HG03521 (cell line): ENCODE results near the gene SRPX.

ENCODE experiments used
- ATAC-seq: cut with Tn5 transposase; IDR thresholded peaks from one replicate; pipeline ENCODE4 v1.9.1; 2021; ENCODE audit warnings: mild to moderate bottlenecking, moderate library complexity; ENCODE audit not compliant: unreplicated experiment

SRPX gene

DNA sequence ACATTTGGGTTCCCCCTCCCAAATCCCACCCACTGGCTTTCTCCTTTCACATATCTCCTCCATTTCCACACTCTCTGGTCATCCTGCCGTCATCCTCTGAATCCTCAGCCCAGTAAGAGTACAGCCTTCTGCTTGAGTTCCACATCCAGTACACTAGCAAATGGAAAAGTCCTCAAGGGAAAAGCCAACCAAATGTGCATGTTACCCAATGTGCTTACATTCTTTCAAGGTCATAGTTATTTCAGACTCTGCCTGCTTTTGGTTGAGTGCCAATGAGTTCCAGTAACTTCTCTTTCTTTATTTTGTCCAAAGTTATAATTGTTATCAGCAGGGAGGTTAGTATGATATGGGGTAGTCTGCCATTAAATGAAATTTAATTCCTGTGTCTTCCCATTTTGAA, 78.1 kb downstream of the SRPX start:
- ATAC-seq = no peak

DNA sequence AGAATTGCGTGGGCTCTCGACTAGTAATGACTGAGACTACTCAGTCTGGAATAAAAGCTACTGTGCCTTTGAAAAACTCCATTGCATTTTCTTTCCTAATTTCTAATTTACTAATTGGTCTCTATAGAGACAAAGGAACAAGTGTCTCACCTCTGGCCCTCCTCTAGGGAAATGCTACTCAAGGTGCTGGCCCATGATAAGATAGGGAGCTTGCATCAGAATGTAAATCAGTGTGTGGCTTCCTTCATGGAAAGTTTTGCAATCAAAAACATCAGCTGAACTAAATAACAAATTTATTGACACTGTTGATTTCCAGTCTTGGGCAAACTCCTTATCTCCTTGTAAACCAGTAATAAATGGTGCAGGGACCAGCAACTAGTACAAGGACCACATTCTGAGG, 81.8 kb downstream of the SRPX start:
- no peak for ATAC-seq

DNA sequence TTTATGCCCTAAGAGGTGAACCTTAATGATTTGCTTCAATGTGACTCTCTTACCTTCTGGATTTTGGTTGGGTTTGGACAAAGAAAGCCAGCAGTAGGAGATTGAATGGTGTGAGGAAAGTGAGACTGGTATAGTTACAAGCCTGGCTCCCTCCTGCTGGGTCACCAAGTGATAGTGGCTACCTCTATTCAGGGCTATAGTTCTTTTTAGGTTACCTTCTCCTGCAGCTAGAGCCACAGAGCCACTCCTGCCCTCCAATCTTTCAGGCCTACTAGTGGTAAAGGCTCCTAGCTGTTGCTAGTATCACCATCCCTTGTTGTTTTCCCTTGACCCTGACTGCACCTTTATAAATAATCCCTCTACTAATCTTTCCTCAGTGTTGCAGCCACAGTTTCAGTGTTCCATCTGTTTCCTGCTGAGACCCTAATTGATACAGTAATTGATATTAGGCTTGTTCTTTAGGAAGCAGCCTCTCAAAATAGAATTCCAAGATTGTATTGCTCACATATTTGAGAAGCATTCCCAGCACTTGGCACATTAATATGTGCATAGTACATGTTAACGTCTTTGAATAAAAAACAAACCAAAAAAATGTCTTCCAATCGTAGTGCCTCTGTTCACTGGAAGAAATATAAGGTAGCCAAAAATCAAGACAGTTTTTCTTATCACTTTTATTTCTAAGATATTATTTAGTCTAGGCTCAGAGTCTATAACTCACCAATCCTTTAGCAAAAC, 82.3 kb downstream of the SRPX start:
- ATAC-seq = no peak

DNA sequence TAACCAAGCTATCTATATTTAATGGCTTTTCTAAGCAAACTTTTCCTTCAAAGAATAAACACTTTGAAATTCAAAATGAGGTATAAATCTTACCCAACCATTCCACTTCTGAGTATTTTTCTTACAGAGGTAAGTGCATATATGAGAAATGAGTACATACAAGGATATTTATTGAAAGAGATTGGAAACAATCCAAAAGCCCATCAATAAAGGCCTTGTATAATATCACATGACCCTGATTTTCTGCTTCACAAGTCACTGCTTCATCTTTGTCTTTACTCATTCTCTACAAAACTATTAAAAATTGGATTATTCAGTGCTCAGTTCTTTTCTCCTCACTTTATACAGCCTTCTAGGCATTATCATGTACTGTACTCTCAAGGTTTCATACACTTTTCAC, 91.3 kb downstream of the SRPX start:
- ATAC-seq = no peak

DNA sequence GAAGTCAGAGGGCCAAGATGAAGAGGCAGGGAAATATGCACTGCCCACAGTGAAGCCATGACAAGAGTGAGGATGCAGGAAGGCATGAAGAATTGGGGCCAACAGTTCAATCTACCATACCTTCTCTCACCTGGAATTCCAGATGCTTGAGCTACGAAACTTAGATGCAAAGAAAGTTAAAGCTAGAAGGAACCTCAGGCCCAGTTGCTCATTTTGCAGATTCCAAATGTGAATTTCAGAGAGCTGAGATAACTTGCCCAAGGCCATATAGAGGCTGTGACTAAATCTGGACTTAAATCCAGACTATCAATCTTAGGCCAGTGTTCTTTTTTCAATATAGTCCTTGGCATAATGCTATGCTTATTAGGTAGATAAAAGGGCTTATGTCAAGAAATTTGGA, 92.7 kb downstream of the SRPX start:
- ATAC-seq = no peak

DNA sequence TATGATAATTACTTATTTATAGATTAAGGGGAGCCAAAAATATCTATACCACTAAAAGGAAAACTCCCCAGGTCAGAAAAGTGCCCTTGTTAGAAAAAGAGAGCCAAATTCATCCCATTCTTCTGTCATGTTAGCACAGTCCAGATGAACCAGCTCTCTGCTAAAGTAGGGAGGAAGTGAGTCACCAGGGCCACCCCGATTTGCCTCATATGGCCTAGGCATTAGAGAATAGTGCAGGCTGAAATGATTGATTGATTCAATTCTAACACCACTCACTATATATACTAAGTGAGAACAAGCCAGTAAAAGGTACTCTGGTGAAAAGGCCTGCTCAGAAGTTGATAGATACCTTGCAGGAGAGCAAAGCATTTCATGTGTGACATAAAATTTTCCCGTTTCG, 94.5 kb downstream of the SRPX start:
- ATAC-seq = no peak

DNA sequence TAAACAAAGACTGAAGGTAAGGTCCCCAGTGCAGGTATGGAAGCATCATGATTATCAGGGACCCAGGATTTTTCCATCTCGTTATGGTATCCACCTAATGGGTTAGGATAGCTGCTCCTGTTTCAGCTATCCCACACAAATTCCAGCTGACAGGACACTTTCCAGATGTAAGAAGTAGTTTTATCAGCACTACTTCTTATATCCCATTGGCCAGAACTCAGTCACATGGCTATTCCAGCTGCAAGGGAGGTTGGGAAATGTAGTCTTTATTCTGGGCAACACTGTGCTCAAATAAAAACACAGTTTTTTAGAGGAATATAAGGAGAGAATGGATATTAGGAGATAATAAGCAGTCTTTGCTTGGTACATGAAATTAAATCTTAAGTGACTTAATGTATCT, 96.7 kb downstream of the SRPX start:
- no peak for ATAC-seq

DNA sequence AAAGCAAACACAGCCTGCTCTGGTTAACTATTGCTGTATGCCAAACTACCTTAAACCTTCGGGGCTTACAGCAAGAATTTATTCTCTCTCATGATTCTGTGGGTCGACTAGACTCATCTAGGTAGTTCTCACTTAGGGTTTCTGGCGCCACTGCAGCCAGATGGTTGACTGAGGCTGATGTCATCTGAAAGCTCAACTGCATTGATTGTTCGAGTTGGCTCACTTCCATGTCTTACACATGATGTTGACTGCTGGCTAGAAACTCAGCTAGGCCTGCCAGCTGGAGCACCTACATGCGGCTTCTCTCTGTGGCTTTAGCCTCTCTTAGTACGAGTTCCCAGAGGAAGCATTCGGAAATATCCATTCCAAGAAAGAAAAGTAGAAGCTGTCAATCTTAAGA, 103.2 kb downstream of the SRPX start:
- no peak for ATAC-seq

DNA sequence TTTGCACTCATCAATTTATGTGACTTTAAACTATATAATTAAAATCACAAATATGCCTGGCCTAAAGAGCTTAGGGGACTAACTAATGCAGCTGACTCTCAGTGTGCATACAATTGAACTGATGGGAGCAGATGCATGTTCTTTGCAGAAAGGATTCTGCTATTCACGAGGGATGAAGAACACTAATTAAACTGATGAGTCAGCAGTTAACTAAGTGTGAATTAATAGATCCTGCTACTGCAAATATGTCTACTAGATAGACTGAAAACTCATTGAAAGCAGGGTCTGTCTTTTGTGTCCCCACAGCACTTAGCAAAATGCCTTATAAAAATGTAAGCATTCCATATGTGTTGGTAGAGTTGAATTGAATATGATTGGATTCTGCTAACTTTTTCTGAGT, 104.0 kb downstream of the SRPX start:
- no peak for ATAC-seq

DNA sequence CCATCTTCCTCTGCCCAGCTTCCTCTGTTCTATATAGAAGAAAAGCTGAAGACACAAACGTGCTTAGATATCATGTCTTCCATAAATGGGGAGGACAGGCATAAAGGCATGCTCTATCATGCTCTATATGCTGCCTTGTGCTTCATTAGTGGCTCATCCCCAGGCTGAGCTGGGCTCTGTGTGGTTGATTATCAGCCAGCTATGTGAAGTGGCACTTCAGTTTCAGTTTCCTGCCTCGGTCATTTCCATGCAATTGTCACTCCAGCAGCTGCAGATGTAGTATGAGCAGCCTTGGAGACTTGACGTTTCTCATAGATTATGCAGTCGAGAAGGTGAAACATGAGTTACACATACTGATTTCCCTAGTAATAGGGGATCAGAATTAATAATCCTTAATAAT, 108.1 kb downstream of the SRPX start:
- ATAC-seq = no peak

DNA sequence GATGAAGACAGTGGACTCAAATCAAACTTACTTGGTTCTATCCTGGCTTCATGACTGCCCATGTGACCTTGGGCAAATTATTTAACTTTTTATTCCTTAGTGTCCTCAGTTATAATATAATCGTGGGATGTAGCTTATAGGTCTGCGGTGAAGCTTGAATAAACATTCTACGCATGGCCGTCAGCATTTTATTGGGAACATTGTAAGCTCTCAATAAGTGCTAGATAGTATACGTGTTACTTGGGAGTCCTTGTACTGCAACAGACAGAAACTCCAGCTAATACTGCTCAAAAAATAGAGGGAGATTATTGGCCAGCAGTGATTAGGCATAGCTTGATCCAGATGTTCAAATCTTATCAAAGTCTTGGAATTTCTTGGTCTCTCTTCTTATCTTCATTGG, 109.5 kb downstream of the SRPX start:
- no peak for ATAC-seq

DNA sequence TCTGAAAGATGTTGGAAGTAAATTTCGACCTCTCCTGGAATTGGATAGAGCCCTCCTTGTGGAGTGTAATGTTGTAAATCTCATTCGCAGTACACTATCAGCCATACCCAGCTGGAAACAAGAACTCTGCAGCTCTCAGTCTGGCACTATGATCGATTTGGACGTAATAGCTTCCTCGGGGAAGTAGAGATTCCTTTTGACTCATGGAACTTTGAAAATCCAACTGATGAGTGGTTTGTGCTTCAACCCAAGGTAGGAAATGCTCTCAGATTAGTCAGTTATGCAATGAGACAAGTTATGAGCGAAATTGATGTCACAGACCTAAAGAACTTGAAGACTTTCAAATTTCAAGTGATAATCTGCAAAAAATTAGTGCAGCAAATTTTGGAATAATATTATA, 110.4 kb downstream of the SRPX start:
- no peak for ATAC-seq

DNA sequence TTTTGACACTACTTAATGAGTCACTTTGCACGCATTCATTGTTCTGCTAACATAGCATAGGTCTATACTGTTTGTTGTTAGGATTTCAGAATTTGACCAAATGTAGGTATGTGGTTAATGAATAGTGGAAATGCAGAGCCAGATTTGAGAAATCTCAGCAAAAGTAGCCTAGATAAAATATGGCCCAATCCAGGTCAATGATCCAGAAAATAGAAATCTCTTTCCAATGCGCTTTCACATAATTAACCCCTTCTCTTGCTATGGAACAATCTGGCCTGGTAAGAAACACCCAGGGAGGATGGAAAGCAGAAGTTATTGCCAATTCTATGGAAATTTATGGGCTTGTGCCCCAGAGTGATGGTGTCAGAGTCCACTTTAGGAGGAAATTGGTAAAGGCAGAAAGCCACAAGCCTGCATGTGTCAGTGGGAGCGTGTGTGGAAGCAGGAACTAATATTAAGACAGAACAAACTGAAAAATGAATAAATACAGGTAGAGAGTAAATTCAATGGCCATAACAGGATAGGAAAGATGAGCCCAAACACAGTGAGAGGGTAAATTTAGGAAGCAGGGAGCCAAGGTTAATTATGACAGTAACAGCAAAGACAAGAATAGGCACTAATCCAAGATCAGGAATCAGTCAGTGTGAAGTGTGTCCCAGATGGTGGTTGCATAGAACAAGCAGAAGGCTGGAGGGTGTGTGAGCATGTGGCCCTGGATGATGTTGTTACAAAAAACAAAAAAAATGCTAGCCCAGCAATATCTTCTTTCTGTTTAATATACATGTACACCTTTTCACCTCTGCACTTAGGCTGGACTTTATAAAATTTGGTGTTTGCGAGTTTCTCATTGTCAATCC, 111.4 kb downstream of the SRPX start:
- ATAC-seq = no peak

DNA sequence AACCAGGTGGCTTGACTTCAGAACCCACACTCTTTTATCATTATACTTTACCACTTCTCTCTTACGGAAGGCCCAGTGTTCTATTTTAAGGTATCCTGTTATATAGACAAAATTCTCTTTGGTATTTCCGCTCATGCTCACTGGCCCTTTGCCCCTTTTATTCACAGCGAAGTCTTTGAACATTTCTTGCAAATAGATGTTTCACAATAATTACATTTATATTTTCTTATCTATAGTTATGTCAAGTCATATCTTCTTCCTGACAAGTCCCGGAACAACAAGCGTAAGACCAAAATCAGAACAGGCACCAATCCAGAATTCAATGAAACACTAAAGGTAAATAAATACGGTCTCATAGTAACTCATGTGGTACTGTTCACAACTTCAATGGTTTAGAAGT, 112.3 kb downstream of the SRPX start:
- ATAC-seq = no peak

DNA sequence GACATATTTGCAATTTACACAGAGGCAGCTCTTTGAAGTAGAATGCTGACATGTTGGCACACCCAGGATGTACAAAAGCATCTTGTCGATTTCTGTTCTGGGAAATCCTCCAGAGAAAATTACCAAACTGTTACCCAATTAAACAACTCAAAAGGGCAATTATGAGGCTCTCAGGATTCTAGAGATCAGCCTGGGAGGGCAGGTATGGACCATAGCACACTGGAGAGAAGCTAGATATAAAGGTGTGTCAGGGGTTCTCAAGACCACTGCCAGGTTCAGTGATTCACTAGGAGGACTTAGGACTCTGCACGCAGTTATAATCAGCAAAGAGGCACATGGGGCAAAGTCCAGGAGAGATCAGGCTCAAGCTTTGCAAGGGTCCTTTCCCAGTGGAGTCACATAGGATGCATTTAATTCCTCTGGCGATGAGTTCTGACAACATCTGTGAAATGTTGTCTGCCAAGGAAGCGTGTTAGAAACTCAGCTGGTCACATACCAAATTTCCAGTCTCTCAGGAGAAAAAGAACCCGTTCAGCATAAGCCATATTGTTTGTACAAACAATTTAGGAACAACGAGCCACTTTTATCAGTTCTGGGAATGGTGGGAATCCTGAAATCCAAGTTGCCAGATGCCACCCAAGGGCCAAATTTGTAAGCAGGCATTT, 113.5 kb downstream of the SRPX start:
- ATAC-seq = no peak

DNA sequence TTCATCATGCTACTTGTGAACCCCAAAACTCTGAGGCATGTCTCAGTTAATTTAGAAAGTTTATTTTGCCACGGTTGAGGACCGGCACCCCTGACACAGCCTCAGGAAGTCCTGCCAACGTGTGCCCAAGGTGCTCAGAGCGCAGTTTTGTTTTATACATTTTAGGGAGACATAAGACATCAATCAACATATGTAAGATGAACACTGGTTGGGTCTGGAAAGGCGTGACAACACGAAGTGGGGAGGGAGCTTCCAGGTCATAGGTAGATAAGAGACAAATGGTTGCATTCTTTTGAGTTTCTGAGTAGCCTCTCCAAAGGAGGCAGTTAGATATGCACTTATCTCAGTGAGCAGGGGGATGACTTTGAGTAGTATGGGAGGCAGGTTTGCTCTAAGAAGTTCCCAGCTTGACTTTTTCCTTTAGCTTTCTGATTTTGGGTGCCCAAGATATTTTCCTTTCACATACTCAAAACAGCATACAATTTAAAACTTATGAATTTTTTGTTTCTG, 115.4 kb downstream of the SRPX start:
- ATAC-seq = no peak

DNA sequence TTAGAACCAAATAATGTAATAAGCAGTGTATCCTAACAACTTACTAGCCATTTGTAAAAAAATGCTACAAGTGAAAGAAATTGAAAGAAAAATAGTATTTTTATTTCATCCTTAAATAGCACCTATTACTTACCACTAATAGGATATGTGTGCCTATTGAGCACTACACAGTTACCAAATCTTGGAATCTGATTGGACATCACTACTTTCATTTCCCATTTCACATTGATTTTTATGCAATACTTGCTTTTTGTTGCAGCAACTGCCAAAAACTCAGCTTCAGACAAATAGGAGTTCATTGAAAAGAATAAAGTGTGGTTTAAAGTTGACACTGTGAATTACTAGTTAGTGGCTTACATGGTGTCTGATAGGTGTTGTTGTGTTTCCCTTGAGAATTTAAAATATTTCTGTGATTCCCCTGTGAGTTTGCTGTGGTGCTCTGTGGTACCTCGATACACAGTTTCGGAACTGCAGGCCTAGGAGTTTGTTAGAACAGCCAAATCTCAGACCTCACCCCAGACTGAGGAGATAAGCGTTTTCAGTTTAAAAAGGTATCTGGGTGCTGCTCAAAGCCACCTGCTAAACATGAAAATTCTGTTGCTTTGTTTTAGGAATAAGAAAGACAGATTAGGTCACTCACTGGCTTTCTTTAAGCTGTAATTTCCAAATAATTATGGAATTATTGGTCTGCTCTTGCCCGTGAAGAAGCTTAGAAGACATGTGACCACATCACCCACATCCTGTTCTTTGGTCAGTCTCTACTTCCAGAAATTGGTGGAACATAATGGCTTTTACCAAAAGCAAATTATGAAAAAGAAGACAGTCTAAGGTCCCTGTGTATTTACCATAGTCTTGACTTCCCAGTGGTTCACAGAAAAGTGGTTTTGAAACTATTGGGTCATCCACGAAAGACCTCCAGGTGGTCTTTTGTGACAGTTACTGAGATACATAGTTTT, 116.5 kb downstream of the SRPX start:
- peak; percentile 78 for ATAC-seq

DNA sequence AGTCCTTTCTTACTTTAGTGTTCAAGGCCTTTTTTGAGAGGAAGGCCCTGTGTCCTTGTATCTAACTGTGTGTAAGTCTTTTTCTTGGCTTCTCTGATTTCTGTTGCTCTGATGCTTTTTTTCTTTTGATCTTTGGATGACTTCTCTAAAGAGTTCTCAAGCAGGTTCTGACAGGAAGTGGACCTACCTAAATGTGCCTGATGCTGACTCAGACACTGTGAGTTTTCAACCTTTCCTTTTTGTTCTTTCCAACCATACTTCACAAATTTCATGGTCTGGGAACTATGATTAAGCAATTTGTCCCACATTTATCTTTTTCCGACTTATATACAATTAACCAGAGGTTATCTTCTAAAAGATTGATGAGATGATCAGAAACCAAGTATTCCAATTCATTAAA, 117.8 kb downstream of the SRPX start:
- ATAC-seq = no peak

DNA sequence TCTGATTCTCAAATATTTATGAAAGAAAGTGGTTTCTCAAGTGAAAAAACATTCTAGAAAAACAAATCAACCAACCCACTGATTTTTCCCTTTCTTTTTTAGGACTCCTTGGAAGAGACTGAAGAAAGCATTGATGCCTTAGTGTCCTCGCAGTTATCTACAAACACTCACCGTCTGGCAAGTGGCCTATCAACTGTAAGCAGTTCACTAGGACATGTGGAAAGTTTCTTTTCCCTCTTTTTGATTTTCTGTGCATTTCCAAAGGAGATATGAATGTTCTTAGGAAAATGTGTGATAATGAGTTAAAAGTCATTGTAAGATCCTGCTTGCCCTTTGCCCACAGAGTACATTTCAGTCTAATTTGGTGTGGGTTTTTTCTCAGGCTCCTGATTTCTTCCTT, 118.4 kb downstream of the SRPX start:
- ATAC-seq = no peak

DNA sequence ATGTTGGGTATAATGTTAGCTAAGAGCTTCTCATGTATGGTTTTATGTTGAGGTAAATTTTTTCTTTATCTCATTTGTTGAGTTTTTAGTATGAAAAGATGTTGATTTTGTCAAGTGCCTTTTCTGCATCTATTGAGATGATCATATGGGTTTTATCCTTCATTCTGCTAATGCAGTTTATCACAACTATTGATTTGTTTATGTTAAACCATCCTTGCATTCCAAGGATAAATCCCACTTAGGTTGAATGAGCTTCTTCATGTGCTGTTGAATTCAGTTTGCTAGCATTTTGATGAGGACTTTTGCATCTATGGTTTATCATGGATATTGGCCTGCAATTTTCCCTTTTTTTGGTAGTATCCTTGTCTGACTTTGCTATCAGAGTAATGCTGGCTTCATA, 121.0 kb downstream of the SRPX start:
- no peak for ATAC-seq
